GM21526 (cell line): ENCODE results near the gene MILR1.
"Not testable (repeated sequence)": the region's sequence is repeated elsewhere in the genome, so short reads cannot be mapped to it uniquely, and the experiment has no call there.

ENCODE experiments used
- ATAC-seq: cut with Tn5 transposase; IDR thresholded peaks from one replicate; pipeline ENCODE4 v1.9.1; 2021; ENCODE audit warnings: moderate library complexity; ENCODE audit not compliant: unreplicated experiment, low FRiP score

The MILR1 gene

DNA sequence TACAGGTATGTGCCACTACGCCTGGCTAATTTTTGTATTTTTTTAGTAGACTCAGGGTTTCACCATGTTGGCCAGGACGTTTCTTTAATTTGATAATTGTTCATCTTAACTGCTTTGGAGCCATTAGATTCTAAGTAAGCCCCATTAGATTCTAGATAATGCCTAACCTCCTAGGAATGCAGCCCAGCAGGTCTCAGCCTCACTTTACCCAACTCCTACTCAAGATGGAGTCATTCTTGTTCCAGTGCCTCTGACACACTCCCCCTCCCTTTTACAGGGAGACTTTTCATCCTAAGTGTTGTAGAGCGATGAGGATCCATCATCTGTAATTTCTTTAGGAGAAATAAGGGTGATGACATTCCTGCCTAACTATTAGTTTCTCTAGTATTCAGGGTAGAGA is 23.7 kb upstream of the MILR1 start:
- no peak for ATAC-seq

DNA sequence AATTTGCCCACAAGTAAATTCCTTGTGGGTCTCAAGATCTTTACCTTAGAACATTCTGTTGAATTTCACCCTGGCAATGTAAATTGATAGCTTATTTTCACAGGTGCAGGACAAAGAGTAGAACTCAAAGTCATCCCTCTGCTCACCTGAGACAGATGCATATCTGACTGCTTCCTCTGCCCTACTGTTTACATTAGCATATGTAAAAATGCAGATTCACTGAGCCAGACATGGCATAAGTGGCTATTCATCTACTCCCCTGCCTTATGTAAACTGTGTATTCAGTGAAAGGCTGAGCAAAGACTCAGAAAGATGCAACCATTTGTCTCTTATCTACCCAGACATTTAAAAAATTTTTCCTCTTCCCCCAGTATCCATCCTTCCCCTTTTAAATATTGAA is 22.3 kb upstream of the MILR1 start:
- no peak for ATAC-seq

- no peak for ATAC-seq
Measured at GRCh38 chr17:64428406-64428805, 20.5 kb upstream of the MILR1 start.

- ATAC-seq, result not testable (repeated sequence)
Measured at GRCh38 chr17:64430036-64430435, 18.9 kb upstream of the MILR1 start.

- no peak for ATAC-seq
Measured at GRCh38 chr17:64431534-64431933, 17.4 kb upstream of the MILR1 start.

DNA sequence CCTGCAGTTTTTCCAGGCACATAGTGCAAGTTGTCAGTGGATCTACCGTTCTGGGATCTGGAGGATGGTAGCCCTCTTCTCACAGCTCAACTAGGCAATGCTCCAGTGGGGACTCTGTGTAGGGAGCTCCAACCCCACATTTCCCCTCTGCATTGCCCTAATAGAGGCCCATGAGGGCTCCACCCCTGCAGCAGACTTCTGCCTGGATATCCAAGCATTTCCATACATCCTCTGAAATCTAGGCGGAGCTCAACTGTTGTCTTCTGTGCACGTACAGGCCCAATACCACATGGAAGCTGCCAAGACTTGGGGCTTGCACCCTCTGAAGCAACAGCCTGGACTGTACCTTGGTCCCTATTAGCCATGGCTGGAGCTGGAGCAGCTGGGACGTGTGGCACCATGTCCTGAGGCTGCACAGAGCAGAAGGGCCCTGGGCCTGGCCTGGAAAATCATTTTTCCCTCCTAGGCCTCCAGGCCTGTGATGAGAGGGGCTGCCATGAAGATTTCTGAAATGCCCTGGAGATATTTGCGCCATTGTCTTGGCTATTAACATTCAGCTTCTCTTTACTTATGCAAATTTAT is 10.9 kb upstream of the MILR1 start:
- no peak for ATAC-seq

GRCh38 chr17:64439521-64439920 is 9.4 kb upstream of the MILR1 start:
- not testable (repeated sequence) for ATAC-seq

GRCh38 chr17:64439956-64440355 is 9.0 kb upstream of the MILR1 start:
- ATAC-seq, result no peak

- ATAC-seq, result no peak
Measured at GRCh38 chr17:64441772-64442540, 7.0 kb upstream of the MILR1 start.

GRCh38 chr17:64442541-64442971 is 6.4 kb upstream of the MILR1 start:
- no peak for ATAC-seq

DNA sequence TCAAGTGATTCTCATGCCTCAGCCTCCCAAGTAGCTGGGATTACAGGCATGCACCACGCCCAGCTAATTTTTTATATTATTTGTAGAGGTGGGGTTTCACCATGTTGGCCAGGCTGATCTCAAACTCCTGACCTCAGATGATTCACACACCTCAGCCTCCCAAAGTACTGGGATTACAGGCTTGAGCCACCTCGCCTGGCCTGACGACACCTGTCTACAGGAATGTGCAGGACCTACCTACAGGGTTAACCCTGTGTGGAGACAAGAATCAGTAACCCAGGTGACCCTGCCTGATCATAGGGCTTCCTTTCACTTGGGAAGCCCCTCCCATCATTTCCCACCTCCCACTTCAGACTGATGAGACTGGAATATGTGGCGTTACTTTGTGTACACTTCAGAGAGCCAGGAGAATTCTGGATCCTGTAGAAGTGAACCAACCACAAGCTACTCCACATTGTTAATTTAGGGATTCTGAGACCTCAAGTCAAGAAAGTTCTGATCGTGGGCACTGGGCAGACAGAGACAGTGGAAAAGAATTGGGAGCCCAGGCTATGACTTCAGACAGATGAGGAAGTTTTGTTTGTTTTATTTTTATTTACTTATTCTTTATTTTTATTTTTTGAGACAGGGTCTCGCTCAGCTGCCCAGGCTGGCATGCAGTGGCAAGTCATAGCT is 5.7 kb upstream of the MILR1 start:
- no peak for ATAC-seq

DNA sequence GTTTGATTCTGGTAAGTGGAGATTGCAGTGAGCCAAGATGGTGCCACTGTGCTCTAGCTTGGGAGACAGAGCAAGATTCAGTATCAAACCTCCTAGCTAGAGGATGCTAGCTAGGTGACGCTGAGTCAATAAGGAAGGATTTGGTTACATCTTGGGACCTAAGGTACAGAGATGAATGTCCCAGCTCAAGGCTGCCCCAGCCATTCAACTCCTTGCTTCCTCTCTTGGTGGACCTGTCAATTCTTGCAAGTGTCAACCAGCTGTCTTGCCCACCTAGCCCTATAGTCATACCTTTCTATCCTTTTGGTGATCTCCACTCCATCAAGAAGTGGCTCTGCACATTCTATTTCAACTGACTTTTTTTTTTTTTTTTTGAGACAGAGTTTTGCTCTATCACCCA is 1.4 kb upstream of the MILR1 start:
- no peak for ATAC-seq

DNA sequence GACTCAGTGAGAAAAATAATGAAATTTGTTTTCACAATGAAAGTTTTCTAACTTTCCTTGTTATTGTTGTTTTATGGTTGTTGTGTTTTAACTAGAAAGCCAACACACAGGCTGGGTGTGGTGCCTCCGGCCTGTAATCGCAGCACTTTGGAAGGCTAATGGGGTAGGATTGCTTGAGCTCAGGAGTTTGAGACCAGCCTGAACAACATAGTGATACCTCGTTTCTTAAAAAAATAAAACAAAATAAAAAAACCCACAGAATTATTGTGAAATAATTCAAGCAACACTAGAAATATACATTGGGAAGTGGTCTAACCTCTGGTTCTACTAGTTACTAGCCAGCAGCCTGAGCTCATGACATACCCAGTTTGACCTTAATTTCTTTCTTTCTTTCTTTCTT is 630 bp downstream of the MILR1 start:
- ATAC-seq, result no peak

GRCh38 chr17:64455993-64456885 is 7.3 kb downstream of the MILR1 start:
- no peak for ATAC-seq

DNA sequence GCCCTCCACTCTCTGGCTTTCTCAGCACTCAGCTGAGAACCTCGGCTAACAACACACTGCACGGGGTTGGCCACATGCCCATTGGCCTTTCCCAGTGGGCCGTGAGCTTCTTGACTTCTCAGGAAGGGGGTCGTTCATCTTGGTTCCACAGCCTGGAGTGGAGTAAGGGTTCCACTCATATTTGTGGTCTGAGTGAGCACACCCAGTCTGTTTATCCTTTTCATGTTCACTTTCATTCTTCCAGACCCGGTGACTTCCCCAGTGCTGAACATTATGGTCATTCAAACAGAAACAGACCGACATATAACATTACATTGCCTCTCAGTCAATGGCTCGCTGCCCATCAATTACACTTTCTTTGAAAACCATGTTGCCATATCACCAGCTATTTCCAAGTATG is 8.2 kb downstream of the MILR1 start:
- ATAC-seq, result no peak

GRCh38 chr17:64458756-64459155 is 9.8 kb downstream of the MILR1 start:
- no peak for ATAC-seq

- ATAC-seq, result no peak
Measured at GRCh38 chr17:64459284-64459747, 10.4 kb downstream of the MILR1 start.

DNA sequence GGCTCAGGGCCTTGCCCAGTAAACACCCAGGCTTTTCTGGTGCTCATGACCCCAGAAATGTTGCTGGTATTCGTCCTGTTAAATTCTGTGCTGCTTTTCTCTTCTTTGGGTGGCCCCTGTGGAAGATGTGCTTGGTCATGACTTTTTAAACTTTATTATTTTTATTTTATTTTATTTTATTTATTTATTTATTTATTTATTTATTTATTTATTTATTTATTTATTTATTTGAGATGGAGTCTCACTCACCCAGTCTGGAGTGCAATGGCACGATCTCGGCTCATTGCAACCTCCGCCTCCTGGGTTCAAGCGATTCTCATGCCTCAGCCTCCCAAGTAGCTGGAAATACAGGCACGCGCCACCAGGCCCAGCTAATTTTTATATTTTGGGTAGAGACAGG is 10.9 kb downstream of the MILR1 start:
- not testable (repeated sequence) for ATAC-seq

DNA sequence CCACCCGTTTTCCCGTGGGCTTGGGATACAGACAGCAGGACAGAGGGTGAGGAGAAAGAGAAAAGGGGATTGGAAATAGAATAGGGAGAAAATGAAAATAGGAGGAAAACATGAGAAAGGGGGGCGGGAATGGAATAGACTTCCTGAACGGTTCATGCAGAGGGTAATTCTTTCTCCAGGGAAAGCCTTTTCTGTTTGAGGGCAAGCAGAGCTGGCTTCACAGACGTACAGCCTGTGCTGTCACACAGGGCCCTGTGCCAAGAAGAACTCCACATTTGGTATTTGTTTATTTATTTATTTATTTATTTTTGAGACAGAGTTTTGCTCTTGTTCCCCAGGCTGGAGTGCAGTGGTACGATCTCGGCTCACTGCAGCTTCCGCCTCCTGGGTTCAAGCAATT is 12.0 kb downstream of the MILR1 start:
- ATAC-seq, result no peak

DNA sequence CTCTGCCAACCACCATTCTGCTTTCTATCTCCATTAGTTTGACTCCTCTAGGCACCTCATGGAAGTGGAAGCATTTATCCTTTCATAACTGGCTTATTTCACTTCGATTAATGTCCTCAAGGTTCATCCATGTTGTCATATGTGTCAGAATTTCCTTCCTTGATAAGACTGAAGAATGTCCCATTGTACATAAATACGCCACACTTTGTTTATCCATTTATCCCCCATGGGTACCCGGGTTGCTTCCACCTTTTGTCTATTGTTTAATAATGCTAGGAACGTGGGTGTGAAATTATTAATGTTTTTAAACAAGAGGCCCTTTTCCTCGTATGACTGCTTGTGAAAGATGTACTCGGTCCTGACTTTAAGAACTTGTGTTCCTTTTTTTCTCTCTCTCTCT is 12.9 kb downstream of the MILR1 start:
- ATAC-seq, result no peak
